ENCODE data around the gene PDP2.

- TF ChIP-seq CTCF (IDR thresholded peaks at IDR 0.05) (no peak), POLR2A (IDR thresholded peaks at IDR 0.05) (no peak)
These were observed 6.0 kb downstream of the PDP2 start for GRCh38 chr16:66886321-66886720.
